A673 (cell line): ENCODE results near the gene MLEC.
A peak's percentile ranks its signal among the peaks of the same experiment; 100 is the strongest.

Experiments
- CTCF ChIP-seq: fragments of 300-800, 200-600 bp; sonication (generic); conservative IDR thresholded peaks from 2 replicates; pipeline ENCODE4 v1.5.1; 2017; ENCODE audit warnings: low read depth, mild to moderate bottlenecking, antibody characterized with exemption, low read length, moderate library complexity, mixed read lengths
- EZH2 ChIP-seq: fragments of 200-600 bp; sonication (generic); IDR thresholded peaks from 2 replicates; pipeline ENCODE4 v1.6.1; 2017; ENCODE audit warnings: borderline replicate concordance, low read depth, mild to moderate bottlenecking, mixed read lengths, antibody characterized with exemption, low read length; ENCODE audit not compliant: poor library complexity, severe bottlenecking

- TF ChIP-seq EZH2 (no peak), CTCF (0 out of 2 replicates have a peak, but pooled peaks have one; percentile 26)
Measured at GRCh38 chr12:120686690-120687577, at the start of gene MLEC.
